GM21717 (cell line): ENCODE measurements around the gene SLC31A2.
"Not testable (repeated sequence)": the region's sequence is repeated elsewhere in the genome, so short reads cannot be mapped to it uniquely, and the experiment has no call there.

Experiments
- ATAC-seq: cut with Tn5 transposase; IDR thresholded peaks from one replicate; pipeline ENCODE4 v1.9.1; 2021; ENCODE audit warnings: mild to moderate bottlenecking, moderate library complexity; ENCODE audit not compliant: unreplicated experiment

SLC31A2 gene

DNA sequence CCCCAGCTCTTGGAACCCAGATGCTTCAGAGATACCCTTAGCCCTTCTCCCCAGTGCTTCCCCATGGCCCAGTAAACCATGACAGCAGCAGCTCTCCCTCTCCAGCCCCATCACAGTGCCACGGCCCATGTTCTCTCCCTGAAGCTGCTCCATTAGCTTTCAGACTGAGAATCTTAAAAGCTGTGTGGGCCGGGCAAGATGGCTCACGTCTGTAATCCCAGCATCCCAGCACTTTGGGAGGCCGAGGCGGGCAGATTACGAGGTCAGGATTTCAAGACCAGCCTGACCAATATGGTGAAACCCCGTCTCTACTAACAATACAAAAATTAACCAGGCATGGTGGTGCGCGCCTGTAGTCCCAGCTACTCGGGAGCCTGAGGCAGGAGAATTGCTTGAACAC, 1.2 kb upstream of the SLC31A2 start:
- not testable (repeated sequence) for ATAC-seq

GRCh38 chr9:113151696-113152630, 1.2 kb downstream of the SLC31A2 start:
- ATAC-seq, result no peak

DNA sequence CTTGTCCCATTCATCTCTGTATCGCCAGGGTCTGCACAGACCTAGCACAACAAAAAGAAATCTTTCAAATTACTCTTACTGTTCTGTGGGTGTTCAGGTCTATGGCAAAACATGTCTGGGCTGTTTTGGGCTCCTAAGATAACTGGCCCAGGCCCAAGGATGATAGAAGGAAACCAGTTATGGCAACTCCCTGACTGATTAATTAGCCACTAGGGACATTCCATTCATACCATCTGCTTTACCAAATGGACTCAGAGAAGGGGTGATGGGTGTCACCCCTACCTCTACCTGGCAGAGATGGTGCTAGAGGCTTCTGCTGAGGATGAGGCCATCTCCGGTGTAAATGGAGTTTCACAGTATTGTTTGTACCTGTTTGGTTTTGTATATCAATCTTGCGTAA, 1.9 kb downstream of the SLC31A2 start:
- ATAC-seq, result no peak

GRCh38 chr9:113153599-113153998, 2.8 kb downstream of the SLC31A2 start:
- ATAC-seq, result no peak

GRCh38 chr9:113154471-113154870, 3.7 kb downstream of the SLC31A2 start:
- no peak for ATAC-seq

- no peak for ATAC-seq
Observed at GRCh38 chr9:113154946-113155345, 4.1 kb downstream of the SLC31A2 start.

- no peak for ATAC-seq
Observed at GRCh38 chr9:113155911-113156588, 5.2 kb downstream of the SLC31A2 start.

DNA sequence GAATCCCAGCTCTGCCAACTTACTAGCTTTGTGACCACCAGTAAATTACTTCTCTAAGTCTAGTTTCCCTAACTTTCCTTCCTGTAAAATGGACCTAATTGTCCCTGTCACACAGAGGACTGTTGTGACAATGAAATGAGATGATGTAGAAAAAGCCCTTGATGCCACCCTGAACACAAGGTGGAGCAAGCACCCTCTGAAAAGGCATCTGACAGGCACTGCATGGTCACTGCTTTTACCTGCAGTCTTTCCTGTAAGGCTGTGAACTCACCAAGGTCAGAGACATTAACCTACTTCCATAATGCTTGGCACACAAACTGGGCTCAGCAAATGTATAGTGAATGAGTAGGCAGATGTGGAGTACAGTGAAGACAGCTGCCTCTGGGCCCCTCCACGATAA, 6.1 kb downstream of the SLC31A2 start:
- ATAC-seq, result no peak

DNA sequence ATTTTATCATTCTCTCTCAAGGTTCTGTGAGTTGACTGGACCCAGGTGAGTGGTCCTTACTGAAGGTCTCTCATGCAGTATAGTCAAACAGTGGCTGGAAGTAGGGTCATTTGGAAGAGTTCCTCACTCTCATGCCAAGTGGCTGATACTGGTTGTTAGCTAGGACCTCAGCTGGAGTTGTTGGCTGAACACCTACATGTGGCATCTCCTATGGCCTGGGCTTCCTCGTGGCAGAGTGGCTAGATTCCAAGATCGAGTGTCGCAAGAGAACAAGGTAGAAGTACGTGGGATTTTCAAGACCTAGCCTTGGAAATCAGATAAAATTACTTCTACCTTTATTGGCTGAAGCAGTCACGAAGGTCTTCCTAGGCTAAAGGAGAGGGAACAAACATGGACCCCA, 7.6 kb downstream of the SLC31A2 start:
- ATAC-seq, result no peak

DNA sequence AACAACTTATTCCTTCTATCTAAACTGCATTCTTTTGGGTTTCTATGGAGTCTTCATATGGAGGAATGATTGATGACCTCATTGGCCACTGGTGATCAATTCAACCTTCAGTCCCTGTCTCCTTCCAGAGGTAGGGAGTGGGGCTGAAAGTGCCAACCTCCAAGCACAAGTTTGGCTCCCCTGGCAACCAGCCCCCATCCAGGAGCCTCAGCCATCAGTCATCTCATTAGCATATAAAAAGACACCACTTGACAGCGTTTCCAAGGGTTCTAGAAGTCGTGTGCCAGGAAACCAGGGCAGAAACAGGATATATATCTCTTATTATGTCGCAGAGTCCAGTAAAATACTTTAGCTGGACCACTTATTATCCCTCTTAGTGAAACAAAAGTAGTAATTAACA, 9.8 kb downstream of the SLC31A2 start:
- no peak for ATAC-seq

DNA sequence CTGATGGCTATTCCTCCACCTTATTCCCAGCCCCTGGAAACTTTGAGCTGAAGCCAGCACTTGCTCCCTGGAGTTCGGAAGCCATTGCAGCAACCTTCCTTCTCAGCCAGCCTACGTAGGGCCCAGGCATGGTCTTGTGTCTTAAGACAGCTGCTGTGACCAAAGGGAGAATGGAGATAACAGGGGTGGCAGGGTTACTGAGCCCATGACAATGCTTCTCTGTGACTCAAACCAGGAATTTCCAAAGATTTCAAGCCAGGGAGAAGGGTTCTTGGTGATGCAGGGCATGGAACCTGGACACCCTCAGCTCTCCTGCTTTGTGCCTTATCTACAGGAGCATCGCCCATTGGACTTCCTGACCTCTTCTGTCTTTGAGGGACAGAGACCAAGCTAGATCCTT, 12.2 kb downstream of the SLC31A2 start:
- no peak for ATAC-seq

DNA sequence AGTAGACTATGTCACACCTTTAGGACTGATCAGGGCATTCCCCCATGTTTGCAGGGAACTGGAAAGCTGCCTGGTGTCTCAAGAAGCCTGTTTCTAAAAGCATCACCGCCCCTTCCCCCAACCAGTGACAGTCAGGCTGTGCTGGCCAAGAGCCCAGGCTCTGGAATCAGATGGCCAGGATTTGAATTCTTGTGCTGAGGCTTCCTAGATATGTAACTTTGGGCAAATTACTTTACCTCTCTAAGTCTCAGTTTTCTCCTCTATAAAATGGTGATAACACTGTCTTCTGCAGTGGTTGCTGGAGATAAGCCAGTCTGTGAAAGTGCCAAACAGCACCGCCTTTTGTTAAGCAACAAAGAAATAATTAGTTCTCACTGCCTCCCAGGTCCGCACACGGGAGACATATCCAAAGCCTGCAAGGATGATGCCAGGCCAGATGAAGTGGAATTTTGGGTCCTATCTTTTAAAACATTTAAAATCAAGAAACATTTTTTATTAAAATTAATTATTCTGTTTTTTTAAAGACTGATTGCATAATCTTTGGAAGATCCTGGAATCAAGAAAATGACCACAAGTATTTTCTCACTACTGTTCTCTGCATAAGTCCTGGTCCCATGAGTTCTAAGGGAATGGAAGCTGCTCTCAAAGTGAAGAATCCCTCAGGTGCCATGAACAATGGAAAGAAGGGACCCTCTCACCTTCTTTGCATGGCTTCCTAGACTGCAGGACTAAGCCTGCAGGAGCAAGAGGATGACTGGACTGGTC, 13.9 kb downstream of the SLC31A2 start:
- no peak for ATAC-seq

GRCh38 chr9:113166039-113166438, 15.2 kb downstream of the SLC31A2 start:
- ATAC-seq, result no peak

GRCh38 chr9:113168809-113169208, 18.0 kb downstream of the SLC31A2 start:
- ATAC-seq, result no peak

DNA sequence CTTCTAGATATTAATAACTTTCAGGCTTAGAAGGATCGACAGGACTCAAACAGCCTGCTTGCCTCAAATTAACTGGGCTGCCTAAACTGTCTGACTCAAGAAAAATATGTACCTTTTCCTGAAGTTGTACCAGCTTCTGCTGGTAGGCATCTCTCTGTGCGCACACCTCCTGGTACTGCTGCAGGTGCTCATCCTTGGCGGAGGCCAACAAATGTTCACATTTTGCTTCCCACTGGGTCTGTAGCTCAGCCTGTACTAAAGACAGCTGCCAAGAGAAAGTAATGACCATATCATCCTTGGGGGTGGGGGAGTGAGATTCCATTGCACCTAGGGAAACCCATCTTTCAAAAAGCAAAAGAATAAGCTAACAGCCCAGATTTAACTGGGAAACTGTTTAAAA, 22.5 kb downstream of the SLC31A2 start:
- no peak for ATAC-seq

DNA sequence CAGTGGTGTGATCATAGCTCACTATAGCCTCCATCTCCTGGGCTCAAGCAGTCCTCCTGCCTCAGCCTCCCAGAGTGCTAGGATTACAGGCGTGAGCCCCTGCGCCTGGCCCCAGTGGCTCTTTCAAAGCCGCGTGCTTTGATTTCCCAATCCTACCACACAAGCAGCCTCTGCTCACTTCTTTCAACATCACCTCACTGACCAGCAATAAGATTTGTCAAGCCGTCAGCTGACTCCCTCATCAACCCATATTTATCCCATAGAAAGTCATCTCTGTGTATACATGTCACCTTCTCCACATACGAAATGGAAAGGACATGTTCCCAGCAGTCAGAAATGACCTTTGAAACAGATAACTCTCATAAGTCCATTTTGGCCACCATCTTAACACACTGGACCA, 26.0 kb downstream of the SLC31A2 start:
- ATAC-seq, result no peak

- ATAC-seq, result no peak
Observed at GRCh38 chr9:113177251-113177650, 26.4 kb downstream of the SLC31A2 start.

GRCh38 chr9:113178087-113178486, 27.3 kb downstream of the SLC31A2 start:
- ATAC-seq, result no peak

- no peak for ATAC-seq
Observed at GRCh38 chr9:113179839-113180238, 29.0 kb downstream of the SLC31A2 start.

- ATAC-seq, result no peak
Observed at GRCh38 chr9:113181165-113181564, 30.4 kb downstream of the SLC31A2 start.

DNA sequence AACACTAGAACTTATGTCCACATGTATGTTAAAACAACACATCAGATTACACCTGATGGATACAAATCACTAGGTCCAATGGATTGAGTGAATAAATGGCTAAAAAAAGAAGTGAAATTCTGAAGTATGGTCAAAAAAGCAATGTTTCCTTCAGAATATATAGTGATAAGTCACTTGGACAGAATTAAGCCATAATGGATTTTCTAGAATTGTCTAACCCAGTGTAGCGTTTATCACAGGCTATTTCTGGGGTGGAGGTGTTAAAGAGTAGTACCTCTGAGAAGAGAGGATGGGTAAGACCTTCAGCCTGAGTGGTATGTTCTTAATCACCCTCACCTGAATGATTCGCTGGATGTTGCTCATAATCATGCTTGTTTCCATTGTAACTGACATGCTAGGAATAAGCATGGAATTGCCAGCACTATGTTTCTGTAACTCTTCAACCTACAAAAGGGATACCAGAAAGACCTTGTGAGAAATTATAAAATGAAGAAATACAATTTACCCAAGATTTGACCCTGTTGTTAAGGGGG, 33.2 kb downstream of the SLC31A2 start:
- ATAC-seq, result no peak
